Endothelial cell of umbilical vein (primary cell): Measurements from ENCODE around the gene ADAM19.

Experiments used
- EZH2 ChIP-seq: IDR thresholded peaks from 2 replicates; pipeline ENCODE4 v1.6.1; 2012; ENCODE audit warnings: borderline replicate concordance, low read depth, mild to moderate bottlenecking, moderate library complexity, low read length, inconsistent platforms; ENCODE audit not compliant: severe bottlenecking
- FOS ChIP-seq: IDR thresholded peaks from 2 replicates; pipeline ENCODE4 v1.6.1; 2011; ENCODE audit warnings: mild to moderate bottlenecking, low read length, moderate library complexity, borderline replicate concordance; ENCODE audit not compliant: insufficient read depth
- JUN ChIP-seq: IDR thresholded peaks from 2 replicates; pipeline ENCODE4 v1.6.1; 2011; ENCODE audit warnings: borderline replicate concordance, low read depth; ENCODE audit not compliant: insufficient read length, insufficient read depth
- POLR2A ChIP-seq: IDR thresholded peaks from 2 replicates; pipeline ENCODE4 v1.6.1; 2012; ENCODE audit warnings: low read depth, mild to moderate bottlenecking, control low read depth, low read length
- TF ChIP-seq, protein P1 (sequence below), 2 donors: IDR thresholded peaks; 1 replicate in 1 of 2; 2 replicates in 1 of 2; pipeline ENCODE4 v1.5.1; 2011; ENCODE audit warnings: low read length in 2 of 2, mild to moderate bottlenecking in 2 of 2, moderate library complexity in 2 of 2, control low read depth in 1 of 2, inconsistent platforms in 1 of 2, low read depth in 1 of 2; ENCODE audit not compliant: insufficient read depth in 1 of 2; ENCODE audit errors: extremely low read depth in 1 of 2
- TF ChIP-seq, protein P2 (sequence below): IDR thresholded peaks from 2 replicates; pipeline ENCODE4 v1.6.1; 2011; ENCODE audit not compliant: insufficient read depth, insufficient read length

DNA sequence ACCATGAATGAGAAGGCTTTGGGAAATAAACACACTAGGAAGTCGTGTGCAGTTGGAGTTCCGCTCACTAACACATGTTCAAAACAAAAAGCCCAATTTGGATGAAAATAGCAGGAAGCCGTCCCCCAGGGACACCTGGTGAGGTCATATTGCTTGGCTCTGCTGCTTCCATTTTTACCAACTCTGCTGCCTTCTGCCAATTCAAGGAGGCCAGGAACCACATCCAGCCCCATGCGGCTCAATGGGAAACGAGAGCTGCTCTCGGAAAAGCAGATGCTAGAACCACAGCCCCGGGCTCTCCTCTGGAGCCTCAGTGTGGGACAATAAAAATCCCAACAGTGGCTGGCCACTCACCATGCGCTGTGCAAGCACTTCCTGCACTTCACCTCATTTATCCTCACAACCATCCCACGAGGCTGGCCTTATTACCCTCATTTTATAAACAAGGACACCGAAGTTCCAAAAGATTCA is 13.4 kb downstream of the ADAM19 start:
- TF ChIP-seq POLR2A = no peak
- TF ChIP-seq, protein P1, sequence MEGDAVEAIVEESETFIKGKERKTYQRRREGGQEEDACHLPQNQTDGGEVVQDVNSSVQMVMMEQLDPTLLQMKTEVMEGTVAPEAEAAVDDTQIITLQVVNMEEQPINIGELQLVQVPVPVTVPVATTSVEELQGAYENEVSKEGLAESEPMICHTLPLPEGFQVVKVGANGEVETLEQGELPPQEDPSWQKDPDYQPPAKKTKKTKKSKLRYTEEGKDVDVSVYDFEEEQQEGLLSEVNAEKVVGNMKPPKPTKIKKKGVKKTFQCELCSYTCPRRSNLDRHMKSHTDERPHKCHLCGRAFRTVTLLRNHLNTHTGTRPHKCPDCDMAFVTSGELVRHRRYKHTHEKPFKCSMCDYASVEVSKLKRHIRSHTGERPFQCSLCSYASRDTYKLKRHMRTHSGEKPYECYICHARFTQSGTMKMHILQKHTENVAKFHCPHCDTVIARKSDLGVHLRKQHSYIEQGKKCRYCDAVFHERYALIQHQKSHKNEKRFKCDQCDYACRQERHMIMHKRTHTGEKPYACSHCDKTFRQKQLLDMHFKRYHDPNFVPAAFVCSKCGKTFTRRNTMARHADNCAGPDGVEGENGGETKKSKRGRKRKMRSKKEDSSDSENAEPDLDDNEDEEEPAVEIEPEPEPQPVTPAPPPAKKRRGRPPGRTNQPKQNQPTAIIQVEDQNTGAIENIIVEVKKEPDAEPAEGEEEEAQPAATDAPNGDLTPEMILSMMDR (IDR thresholded peaks at IDR 0.05; ENCODE audit: extremely low read depth in 1 of 2, insufficient read depth in 1 of 2, low read depth in 1 of 2, low read length in 2 of 2) = no peak
- TF ChIP-seq, protein P2, sequence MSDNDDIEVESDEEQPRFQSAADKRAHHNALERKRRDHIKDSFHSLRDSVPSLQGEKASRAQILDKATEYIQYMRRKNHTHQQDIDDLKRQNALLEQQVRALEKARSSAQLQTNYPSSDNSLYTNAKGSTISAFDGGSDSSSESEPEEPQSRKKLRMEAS = no peak
- TF ChIP-seq FOS = no peak
- TF ChIP-seq EZH2 = no peak
- TF ChIP-seq JUN = no peak
